Cardiac fibroblast (primary cell): ENCODE results near the gene DIP2C.
"Not testable (repeated sequence)": the region's sequence is repeated elsewhere in the genome, so short reads cannot be mapped to it uniquely, and the experiment has no call there.

Source experiments
- DNase-seq, 2 donors: peaks; one replicate each; pipeline versions ENCODE4 v3.0.0 to v3.0.0-alpha.2; 2010; ENCODE audit warnings: low read depth in 2 of 2
- H3K4me3 ChIP-seq, 2 donors: replicated peaks in 1 of 2; 1 replicate in 1 of 2; 2 replicates in 1 of 2; pipeline ENCODE4 v1.5.1; 2011; ENCODE audit warnings: low read depth in 2 of 2, low read length in 2 of 2, mild to moderate bottlenecking in 2 of 2, moderate library complexity in 1 of 2
- TF ChIP-seq, protein P1 (sequence below): IDR thresholded peaks from one replicate; pipeline ENCODE4 v1.5.1; 2011; ENCODE audit warnings: low read depth, mild to moderate bottlenecking, low read length, inconsistent platforms

Gene DIP2C

DNA sequence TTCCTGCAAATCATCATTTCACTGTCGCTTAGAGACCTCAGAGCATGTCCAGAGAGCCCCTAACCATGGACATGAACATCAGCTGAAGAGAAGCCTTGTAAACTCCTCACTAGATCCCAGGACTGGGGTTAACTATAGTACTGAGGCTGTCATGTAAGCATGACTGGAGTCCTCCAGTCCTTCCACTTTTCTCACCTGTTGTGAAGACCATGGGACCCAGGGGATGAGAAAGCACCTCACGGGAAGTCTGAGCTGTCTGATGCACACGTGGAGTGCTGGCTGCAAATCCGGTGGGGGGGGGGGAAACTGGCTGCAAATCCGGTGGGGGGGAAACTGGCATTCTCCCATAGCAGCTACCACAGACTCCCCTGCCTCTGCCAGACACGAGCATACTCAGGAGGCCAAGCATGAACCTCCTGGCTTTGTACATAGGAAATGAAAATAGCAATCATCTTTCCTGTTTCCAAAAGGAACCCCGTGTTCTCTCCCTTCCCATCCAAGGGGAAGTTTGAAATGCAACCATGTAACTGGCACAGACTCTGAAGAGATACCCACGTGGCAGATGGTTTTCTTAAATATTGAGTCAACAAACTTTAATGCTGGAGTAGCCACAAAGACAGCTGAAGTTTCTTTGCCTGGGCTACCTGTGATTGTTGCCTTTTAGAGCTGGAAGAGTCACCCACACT lies 292.8 kb downstream of the DIP2C start:
- TF ChIP-seq, protein P1, sequence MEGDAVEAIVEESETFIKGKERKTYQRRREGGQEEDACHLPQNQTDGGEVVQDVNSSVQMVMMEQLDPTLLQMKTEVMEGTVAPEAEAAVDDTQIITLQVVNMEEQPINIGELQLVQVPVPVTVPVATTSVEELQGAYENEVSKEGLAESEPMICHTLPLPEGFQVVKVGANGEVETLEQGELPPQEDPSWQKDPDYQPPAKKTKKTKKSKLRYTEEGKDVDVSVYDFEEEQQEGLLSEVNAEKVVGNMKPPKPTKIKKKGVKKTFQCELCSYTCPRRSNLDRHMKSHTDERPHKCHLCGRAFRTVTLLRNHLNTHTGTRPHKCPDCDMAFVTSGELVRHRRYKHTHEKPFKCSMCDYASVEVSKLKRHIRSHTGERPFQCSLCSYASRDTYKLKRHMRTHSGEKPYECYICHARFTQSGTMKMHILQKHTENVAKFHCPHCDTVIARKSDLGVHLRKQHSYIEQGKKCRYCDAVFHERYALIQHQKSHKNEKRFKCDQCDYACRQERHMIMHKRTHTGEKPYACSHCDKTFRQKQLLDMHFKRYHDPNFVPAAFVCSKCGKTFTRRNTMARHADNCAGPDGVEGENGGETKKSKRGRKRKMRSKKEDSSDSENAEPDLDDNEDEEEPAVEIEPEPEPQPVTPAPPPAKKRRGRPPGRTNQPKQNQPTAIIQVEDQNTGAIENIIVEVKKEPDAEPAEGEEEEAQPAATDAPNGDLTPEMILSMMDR = no peak
- peak in 1 of 2 donors; percentile 14 for DNase-seq

DNA sequence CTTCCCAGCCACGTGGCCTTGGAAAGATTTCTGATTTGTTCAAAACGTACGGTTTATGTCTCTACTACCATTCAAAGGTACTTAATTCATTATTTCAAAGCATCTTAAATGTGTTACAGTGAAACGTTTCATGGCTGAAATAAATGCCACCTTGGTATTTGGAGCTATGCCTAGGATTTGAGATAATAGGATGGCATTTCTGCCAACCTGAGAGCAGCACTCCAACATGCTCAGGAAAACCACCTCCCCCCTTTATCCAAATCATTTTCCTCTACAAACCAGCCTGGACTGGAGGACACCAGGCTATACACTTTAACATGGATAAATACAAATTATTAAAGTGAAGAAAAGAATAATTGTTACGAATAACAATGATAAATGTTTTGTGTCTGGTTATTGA lies 293.4 kb downstream of the DIP2C start:
- no peak overlapping the region for H3K4me3 ChIP-seq
- DNase-seq = no peak
- TF ChIP-seq, protein P1 = no peak

More for the DNA sequence above, 292.8 kb downstream of the DIP2C start:
- H3K4me3 ChIP-seq = no peak overlapping the region

DNA sequence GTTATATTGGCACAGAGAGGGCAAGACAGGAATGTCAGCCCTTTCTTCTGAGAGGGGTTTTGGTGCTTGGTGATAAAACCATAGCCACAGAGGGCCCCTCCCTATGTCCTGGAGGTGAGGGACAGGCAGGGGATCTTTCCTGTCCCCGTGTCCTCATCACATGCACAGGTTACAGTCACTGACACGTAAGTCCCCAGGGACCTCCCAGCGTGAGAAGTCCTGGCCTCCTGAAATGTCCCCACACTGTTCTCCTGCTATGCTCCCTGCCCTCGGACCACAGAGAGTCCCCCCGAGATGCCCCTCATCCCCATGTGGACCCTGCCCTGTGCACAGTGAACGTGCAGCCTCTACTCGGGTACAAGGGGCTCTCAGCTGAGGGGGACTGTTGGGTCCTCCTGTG lies 293.8 kb downstream of the DIP2C start:
- TF ChIP-seq, protein P1 = no peak
- H3K4me3 ChIP-seq = no peak overlapping the region
- no peak for DNase-seq

DNA sequence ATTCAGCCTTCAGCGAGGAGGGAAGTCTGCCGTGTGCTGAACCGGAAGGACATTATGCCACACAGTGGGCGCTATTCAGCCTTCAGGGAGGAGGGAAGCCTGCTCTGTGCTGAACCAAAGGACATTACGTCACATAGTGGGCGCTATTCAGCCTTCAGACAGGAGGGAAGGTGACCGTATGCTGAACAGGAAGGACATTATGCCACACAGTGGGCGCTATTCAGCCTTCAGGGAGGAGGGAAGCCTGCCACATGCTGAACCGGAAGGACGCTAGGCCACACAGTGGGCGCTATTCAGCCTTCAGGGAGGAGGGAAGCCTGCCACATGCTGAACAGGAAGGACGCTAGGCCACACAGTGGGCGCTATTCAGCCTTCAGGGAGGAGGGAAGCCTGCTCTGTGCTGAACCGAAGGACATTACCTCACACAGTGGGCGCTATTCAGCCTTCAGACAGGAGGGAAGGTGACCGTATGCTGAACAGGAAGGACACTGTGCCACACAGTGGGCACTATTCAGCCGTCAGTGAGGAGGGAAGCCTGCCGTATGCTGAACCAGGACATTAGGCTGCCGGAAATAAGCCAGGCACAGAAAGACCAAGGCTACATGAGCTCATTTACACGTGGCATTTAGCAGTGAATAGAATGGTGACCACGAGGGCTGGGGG lies 294.9 kb downstream of the DIP2C start:
- H3K4me3 ChIP-seq, DNase-seq: not testable (repeated sequence)

DNA sequence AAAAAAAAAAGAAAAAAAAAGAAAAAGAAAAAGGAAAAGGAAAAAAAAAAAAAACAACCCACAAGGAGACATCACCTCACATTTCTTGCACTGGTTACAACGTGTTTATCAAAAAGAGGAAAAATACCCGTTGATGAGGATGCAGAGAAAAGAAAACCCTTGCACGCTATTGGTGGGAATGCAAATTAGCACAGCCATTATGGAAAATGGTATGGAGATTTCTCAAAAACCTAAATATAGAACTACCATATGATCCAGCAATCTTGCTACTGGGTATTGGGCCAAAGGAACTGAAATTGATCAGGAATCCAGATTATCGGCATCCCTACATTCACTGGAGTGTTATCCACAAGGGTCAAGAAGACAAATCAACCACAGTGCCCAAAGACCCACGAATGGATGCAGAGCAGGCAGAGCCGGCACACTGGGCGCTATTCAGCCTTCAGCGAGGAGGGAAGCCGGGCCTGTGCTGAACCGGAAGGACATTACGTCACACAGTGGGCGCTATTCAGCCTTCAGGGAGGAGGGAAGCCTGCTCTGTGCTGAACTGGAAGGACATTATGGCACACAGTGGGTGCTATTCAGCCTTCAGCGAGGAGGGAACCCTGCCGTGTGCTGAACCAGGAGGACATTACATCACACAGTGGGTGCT lies 295.6 kb downstream of the DIP2C start:
- no peak overlapping the region for H3K4me3 ChIP-seq
- DNase-seq = no peak
- TF ChIP-seq, protein P1 = no peak

DNA sequence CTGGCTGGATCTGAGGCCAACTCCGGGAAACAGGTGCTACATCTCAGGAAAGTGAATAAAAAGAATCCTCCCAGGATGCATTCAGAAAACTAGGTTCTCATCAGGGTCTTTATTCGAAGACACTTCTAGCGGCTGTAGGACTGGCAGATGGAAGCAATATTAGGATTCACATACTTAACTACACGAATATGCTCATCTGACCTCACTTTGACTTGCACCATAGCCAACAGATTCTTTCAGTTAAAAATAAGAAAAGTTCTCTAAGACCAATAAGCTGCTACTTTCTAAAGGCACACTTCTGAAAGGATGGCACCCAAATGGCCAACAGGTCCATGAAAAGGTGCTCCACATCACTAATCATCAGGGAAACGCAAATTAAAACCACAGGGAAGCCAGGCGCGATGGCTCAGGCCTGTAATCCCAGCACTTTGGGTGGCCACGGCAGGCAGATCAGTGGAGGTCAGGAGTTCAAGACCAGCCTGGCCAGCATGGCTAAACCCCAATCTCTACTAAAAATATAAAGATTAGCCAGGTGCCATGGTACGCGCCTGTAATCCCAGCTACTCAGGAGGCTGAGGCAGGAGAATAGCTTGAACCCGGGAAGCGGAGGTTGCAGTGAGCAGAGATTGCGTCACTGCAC lies 296.2 kb downstream of the DIP2C start:
- DNase-seq = no peak
- no peak overlapping the region for H3K4me3 ChIP-seq
- TF ChIP-seq, protein P1 = no peak

DNA sequence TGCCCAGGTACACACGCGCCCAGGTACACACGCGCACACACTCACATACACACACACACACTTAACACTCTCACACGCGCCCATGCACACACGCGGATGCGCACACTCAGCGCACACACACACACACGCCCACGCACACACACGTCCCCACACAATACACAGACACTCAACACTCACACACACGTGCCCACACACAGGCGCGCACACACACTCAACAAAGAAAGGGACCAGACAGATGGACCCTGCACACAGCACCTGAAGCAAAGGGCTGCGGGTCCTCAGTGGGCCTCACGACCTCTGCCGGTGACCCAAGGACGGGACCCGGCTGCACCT lies 296.8 kb downstream of the DIP2C start:
- no peak for DNase-seq
- H3K4me3 ChIP-seq = no peak overlapping the region
- TF ChIP-seq, protein P1 = no peak
